A549 treated with RU486 at 1 μM for 4 hours (cell line): ENCODE data around the gene MACROD1. TPM values are rescaled to one million over a fixed set of nuclear protein-coding genes. Genes with fewer than 3 reads are reported as not detected.

Source experiments
- total RNA-seq: library from RNA; stranded (reverse); fragments of 200-300 nt; extraction: Qiagen RNA extraction; gene quantifications from 5 replicates; pipeline ENCODE4 v1.2.3, GENCODE V29; 2022; ENCODE audit warnings: low read depth

The MACROD1 gene
- total RNA-seq: 8.8 to 17.0 TPM (median 12.8 TPM) in 5 replicates

GRCh38 chr11:64165842-64166635 lies at the start of gene MACROD1:
TSS of gene MACROD1 (minus strand) at chr11:64166113. CDS start at chr11:64165994, 119 bp downstream.

GRCh38 chr11:64206457-64207255 lies 40.7 kb upstream of the MACROD1 start, which contains the start of gene FERMT3:
TSS of gene FERMT3 (plus strand) at chr11:64206721. CDS start at chr11:64207365, 644 bp downstream.

GRCh38 chr11:64185693-64186491 lies 20.0 kb upstream of the MACROD1 start, which contains the start of gene STIP1:
TSS of gene STIP1 (plus strand) at chr11:64186171. CDS start at chr11:64186262, 91 bp downstream.

GRCh38 chr11:64035576-64035975 lies 130.3 kb downstream of the MACROD1 start, which contains the start of gene FLRT1:
TSS of gene FLRT1 (plus strand) at chr11:64035931. CDS start at chr11:64116268, 80,337 bp downstream.

GRCh38 chr11:63986156-63986931 lies 179.6 kb downstream of the MACROD1 start, which contains the start of gene OTUB1:
TSS of gene OTUB1 (plus strand) at chr11:63986438. CDS start at chr11:63986457, 19 bp downstream.

GRCh38 chr11:63974259-63975143 lies 191.4 kb downstream of the MACROD1 start, which contains the start of gene COX8A:
TSS of gene COX8A (plus strand) at chr11:63974620. CDS start at chr11:63974681, 61 bp downstream.

Other genes starting within 250 kb of the MACROD1 start
- 0.90 to 1.3 TPM (median 0.97 TPM) in 5 replicates for gene RCOR2, start 248.9 kb downstream of the MACROD1 start, total RNA-seq
- 14.7 to 18.4 TPM (median 15.6 TPM) in 5 replicates for gene NAA40, start 227.1 kb downstream of the MACROD1 start, total RNA-seq
- gene COX8A, start 191.5 kb downstream of the MACROD1 start, total RNA-seq: 625 to 1,017 TPM (median 974 TPM) in 5 replicates
- 106 to 132 TPM (median 127 TPM) in 5 replicates for gene OTUB1, start 179.7 kb downstream of the MACROD1 start, total RNA-seq
- 0.05 to 0.07 TPM (median 0.06 TPM) in 3 of 5 replicates, not detected in the others for gene FLRT1, start 130.2 kb downstream of the MACROD1 start, total RNA-seq
- gene STIP1, start 20.1 kb upstream of the MACROD1 start, total RNA-seq: 234 to 268 TPM (median 258 TPM) in 5 replicates
- gene FERMT3, start 40.6 kb upstream of the MACROD1 start, total RNA-seq: 1.0 to 3.1 TPM (median 1.7 TPM) in 5 replicates
- 16.8 to 27.5 TPM (median 24.3 TPM) in 5 replicates for gene TRPT1, start 60.1 kb upstream of the MACROD1 start, total RNA-seq
- gene NUDT22, start 60.2 kb upstream of the MACROD1 start, total RNA-seq: 29.7 to 43.8 TPM (median 32.1 TPM) in 5 replicates
- gene DNAJC4, start 64.4 kb upstream of the MACROD1 start, total RNA-seq: 15.4 to 22.6 TPM (median 19.5 TPM) in 5 replicates
- 35.4 to 59.8 TPM (median 51.1 TPM) in 5 replicates for gene VEGFB, start 68.5 kb upstream of the MACROD1 start, total RNA-seq
- gene FKBP2, start 75.0 kb upstream of the MACROD1 start, total RNA-seq: 128 to 139 TPM (median 132 TPM) in 5 replicates
- 237 to 395 TPM (median 394 TPM) in 5 replicates for gene PPP1R14B, start 80.8 kb upstream of the MACROD1 start, total RNA-seq
- 14.4 to 21.5 TPM (median 18.8 TPM) in 5 replicates for gene PLCB3, start 85.4 kb upstream of the MACROD1 start, total RNA-seq
- gene BAD, start 118.6 kb upstream of the MACROD1 start, total RNA-seq: 78.0 to 107 TPM (median 94.9 TPM) in 5 replicates
- 28.5 to 53.9 TPM (median 46.0 TPM) in 5 replicates for gene GPR137, start 119.7 kb upstream of the MACROD1 start, total RNA-seq
- gene KCNK4, start 125.2 kb upstream of the MACROD1 start, total RNA-seq: 0.21 TPM in 1 of 5 replicates, not detected in the others
- 2.4 to 2.8 TPM (median 2.7 TPM) in 5 replicates for gene CATSPERZ, start 134.2 kb upstream of the MACROD1 start, total RNA-seq
- 40.8 to 70.7 TPM (median 67.3 TPM) in 5 replicates for gene ESRRA, start 139.4 kb upstream of the MACROD1 start, total RNA-seq
- gene TRMT112, start 151.4 kb upstream of the MACROD1 start, total RNA-seq: 402 to 483 TPM (median 442 TPM) in 5 replicates
- 376 to 487 TPM (median 476 TPM) in 5 replicates for gene PRDX5, start 152.0 kb upstream of the MACROD1 start, total RNA-seq
- gene CCDC88B, start 174.1 kb upstream of the MACROD1 start, total RNA-seq: 9.8 to 13.4 TPM (median 12.1 TPM) in 5 replicates
- gene RPS6KA4, start 193.0 kb upstream of the MACROD1 start, total RNA-seq: 53.6 to 72.2 TPM (median 60.9 TPM) in 5 replicates